ENCODE results near the gene DONSON.
A peak's percentile ranks its signal among the peaks of the same experiment; 100 is the strongest.

Gene DONSON

GRCh38 chr21:33552093-33552998, 36.1 kb downstream of the DONSON start:
- TF ChIP-seq, protein P1, sequence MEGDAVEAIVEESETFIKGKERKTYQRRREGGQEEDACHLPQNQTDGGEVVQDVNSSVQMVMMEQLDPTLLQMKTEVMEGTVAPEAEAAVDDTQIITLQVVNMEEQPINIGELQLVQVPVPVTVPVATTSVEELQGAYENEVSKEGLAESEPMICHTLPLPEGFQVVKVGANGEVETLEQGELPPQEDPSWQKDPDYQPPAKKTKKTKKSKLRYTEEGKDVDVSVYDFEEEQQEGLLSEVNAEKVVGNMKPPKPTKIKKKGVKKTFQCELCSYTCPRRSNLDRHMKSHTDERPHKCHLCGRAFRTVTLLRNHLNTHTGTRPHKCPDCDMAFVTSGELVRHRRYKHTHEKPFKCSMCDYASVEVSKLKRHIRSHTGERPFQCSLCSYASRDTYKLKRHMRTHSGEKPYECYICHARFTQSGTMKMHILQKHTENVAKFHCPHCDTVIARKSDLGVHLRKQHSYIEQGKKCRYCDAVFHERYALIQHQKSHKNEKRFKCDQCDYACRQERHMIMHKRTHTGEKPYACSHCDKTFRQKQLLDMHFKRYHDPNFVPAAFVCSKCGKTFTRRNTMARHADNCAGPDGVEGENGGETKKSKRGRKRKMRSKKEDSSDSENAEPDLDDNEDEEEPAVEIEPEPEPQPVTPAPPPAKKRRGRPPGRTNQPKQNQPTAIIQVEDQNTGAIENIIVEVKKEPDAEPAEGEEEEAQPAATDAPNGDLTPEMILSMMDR (IDR thresholded peaks at IDR 0.05; ENCODE audit: low read depth, low read length) = no peak
- no peak overlapping the region for H3K4me3 ChIP-seq (ENCODE audit: low read depth, low read length)

DNA sequence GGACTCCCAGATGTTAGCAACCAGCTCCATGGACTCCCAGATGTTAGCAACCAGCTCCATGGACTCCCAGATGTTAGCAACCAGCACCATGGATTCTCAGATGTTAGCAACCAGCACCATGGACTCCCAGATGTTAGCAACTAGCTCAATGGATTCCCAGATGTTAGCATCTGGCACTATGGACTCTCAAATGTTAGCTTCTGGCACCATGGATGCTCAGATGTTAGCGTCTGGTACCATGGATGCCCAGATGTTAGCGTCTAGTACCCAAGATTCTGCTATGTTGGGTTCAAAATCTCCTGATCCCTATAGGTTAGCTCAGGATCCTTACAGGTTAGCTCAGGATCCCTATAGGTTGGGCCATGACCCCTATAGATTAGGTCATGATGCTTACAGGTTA, 36.8 kb downstream of the DONSON start:
- TF ChIP-seq, protein P1 (IDR thresholded peaks at IDR 0.05; ENCODE audit: low read depth, low read length) = no peak
- H3K4me3 ChIP-seq (ENCODE audit: low read depth, low read length) = no peak overlapping the region

DNA sequence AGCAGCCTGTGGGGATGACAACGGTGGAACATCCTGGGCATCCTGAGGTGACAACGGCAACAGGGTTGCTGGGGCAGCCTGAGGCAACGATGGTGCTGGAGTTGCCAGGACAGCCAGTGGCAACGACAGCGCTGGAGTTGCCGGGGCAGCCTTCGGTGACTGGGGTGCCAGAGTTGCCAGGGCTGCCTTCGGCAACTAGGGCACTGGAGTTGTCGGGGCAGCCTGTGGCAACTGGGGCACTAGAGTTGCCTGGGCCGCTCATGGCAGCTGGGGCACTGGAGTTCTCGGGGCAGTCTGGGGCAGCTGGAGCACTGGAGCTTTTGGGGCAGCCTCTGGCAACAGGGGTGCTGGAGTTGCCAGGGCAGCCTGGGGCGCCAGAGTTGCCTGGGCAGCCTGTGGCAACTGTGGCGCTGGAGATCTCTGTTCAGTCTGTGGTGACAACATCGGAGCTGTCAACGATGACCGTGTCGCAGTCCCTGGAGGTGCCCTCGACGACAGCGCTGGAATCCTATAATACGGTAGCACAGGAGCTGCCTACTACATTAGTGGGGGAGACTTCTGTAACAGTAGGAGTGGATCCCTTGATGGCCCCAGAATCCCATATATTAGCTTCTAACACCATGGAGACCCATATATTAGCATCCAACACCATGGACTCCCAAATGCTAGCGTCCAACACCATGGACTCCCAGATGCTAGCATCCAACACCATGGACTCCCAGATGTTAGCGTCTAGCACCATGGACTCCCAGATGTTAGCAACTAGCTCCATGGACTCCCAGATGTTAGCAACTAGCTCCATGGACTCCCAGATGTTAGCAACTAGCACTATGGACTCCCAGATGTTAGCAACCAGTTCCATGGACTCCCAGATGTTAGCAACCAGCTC, 37.5 kb downstream of the DONSON start:
- H3K4me3 ChIP-seq (ENCODE audit: low read depth, low read length) = no peak overlapping the region
- TF ChIP-seq, protein P1 (IDR thresholded peaks at IDR 0.05; ENCODE audit: low read depth, low read length) = no peak

DNA sequence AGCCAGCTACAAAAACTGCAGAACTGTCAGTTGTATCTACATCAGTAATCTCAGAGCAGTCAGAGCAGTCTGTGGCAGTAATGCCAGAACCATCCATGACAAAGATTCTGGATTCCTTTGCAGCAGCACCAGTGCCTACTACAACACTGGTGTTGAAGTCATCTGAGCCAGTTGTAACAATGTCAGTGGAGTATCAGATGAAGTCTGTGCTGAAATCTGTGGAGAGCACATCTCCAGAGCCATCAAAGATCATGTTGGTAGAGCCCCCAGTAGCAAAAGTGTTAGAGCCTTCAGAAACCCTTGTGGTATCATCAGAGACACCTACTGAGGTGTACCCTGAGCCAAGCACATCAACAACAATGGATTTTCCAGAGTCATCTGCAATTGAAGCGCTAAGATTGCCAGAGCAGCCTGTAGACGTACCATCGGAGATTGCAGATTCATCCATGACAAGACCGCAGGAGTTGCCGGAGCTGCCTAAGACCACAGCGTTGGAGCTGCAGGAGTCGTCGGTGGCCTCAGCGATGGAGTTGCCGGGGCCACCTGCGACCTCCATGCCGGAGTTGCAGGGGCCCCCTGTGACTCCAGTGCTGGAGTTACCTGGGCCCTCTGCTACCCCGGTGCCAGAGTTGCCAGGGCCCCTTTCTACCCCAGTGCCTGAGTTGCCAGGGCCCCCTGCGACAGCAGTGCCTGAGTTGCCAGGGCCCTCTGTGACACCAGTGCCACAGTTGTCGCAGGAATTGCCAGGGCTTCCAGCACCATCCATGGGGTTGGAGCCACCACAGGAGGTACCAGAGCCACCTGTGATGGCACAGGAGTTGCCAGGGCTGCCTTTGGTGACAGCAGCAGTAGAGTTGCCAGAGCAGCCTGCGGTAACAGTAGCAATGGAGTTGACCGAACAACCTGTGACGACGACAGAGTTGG, 38.4 kb downstream of the DONSON start:
- TF ChIP-seq, protein P1 (IDR thresholded peaks at IDR 0.05; ENCODE audit: low read depth, low read length) = no peak
- no peak overlapping the region for H3K4me3 ChIP-seq (ENCODE audit: low read depth, low read length)

DNA sequence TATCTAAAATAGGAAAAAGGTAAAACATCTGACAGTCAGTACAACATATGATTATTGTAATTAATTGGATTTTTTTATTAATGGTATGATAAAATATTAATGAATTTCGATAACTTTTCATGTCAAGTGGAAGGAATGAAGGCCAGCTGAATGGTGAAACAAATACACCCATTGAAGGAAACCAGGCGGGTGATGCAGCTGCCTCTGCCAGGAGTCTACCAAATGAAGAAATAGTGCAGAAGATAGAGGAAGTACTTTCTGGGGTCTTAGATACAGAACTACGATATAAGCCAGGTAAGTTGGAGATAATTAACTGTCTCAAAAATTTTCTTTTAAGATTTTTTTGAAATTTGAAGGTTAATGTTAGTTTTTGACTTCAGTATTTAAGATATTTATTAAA, 42.4 kb downstream of the DONSON start:
- no peak overlapping the region for H3K4me3 ChIP-seq (ENCODE audit: low read depth, low read length)

GRCh38 chr21:33544451-33545195, 43.9 kb downstream of the DONSON start:
- TF ChIP-seq, protein P1 (IDR thresholded peaks at IDR 0.05; ENCODE audit: low read depth, low read length) = no peak
- H3K4me3 ChIP-seq (ENCODE audit: low read depth, low read length) = peak overlapping the region; percentile 92

More for the DNA sequence above, 42.4 kb downstream of the DONSON start:
- TF ChIP-seq, protein P1 (IDR thresholded peaks at IDR 0.05; ENCODE audit: low read depth, low read length) = no peak

Data from WI38 (cell line).